Measurements from ENCODE around the gene MSRB2.

MSRB2 gene

DNA sequence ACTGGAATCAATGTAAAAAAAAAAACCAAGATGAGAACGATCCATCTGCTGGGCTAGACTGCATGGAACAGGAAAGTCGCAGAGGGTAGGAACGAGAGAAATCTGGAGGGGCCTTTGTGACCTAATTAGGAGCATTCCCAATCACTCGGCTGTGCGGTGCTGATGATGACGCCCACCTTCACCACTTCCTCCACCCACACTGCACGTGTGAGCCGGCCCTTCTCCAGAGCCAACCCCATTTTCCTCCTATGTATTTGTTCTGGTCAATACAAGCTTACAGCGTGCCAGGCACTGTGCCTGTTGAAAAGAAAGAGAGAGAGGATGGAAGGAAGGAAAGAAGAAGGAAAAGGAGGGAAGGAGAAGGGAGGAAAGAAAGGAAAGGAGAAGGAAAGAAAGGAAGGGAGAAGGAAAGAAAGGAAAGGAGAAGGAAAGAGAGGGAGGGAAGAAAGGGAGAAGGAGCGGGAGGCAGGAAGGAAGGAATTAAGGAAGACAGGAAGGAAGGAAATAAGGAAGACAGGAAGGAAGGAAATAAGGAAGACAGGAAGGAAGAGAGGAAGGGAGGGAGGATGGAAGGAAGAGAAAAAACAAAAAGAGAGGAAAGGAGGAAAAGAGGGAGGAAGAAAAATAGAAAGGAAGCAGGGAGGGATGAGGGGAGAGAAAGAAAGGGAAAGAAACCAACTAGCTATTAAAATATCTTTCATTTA lies 61.2 kb downstream of the MSRB2 start:
- TF ChIP-seq, protein P1, sequence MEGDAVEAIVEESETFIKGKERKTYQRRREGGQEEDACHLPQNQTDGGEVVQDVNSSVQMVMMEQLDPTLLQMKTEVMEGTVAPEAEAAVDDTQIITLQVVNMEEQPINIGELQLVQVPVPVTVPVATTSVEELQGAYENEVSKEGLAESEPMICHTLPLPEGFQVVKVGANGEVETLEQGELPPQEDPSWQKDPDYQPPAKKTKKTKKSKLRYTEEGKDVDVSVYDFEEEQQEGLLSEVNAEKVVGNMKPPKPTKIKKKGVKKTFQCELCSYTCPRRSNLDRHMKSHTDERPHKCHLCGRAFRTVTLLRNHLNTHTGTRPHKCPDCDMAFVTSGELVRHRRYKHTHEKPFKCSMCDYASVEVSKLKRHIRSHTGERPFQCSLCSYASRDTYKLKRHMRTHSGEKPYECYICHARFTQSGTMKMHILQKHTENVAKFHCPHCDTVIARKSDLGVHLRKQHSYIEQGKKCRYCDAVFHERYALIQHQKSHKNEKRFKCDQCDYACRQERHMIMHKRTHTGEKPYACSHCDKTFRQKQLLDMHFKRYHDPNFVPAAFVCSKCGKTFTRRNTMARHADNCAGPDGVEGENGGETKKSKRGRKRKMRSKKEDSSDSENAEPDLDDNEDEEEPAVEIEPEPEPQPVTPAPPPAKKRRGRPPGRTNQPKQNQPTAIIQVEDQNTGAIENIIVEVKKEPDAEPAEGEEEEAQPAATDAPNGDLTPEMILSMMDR (IDR thresholded peaks at IDR 0.05; ENCODE audit: low read depth, low read length, poor library complexity, severe bottlenecking), result no peak
- TF ChIP-seq EZH2phosphoT487 (IDR thresholded peaks at IDR 0.05; ENCODE audit: borderline replicate concordance, low read length), result no peak
- no peaks in the 10 kb centered on the region for H3K79me2 ChIP-seq (ENCODE audit: control insufficient read depth, low read length)

DNA sequence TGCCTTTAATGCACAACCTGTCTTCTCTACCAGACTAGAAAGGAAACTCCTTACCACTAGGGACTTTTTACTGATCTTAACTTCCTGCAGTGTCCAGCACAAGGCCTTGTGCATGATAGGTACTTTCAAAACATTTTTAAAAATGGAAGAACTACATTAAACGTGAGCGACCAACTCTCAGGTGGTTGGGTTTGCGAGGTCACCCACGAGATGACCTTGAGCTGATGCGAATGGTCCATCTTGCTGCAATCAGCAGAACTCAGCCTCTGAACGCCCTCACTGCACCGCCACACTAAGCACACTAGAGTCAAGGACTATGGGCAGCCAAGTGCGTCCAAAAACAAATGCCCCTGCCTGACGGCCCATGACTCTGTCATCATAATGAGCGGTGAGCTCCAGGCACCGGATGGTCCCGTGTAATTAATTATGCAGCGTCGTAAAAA lies 61.9 kb downstream of the MSRB2 start:
- Histone ChIP-seq H3K4me3 (ENCODE audit: low read length) (0 out of 2 replicates have a peak overlapping the region, but pooled peaks have one; percentile 0), H3K79me2 (ENCODE audit: control insufficient read depth, low read length) (no peaks in the 10 kb centered on the region), H3K27ac (ENCODE audit: low read depth, low read length) (no peak overlapping the region), H3K9me3 (ENCODE audit: control insufficient read depth, insufficient read depth, low read length) (no peaks in the 10 kb centered on the region), H3K4me1 (ENCODE audit: control insufficient read depth, low read length) (peaks cover 19% of the 10 kb centered on the region), H3K36me3 (ENCODE audit: control insufficient read depth, low read length) (no peaks in the 10 kb centered on the region), H3K27me3 (ENCODE audit: control insufficient read depth, low read length) (peaks cover 6% of the 10 kb centered on the region), H4K20me1 (ENCODE audit: control insufficient read depth, insufficient read depth, low read depth, low read length) (no peaks in the 10 kb centered on the region), H3F3A (ENCODE audit: control insufficient read depth, insufficient read depth) (no peaks in the 10 kb centered on the region), H3K4me2 (ENCODE audit: low read length) (peak overlapping the region; percentile 59), H3K9me2 (replicated peaks; ENCODE audit: control insufficient read depth, low read length) (no peaks in the 10 kb centered on the region)
- TF ChIP-seq, protein P1 (IDR thresholded peaks at IDR 0.05; ENCODE audit: low read depth, low read length, poor library complexity, severe bottlenecking), result no peak
- TF ChIP-seq EZH2phosphoT487 (IDR thresholded peaks at IDR 0.05; ENCODE audit: borderline replicate concordance, low read length), result no peak

More for the DNA sequence above, 61.2 kb downstream of the MSRB2 start:
- peak overlapping the region; percentile 59; the same call in 1 of the 2 replicates for H3K4me2 ChIP-seq (ENCODE audit: low read length)
- no peak overlapping the region for H3K27ac ChIP-seq (ENCODE audit: low read depth, low read length)
- H3K36me3 ChIP-seq (ENCODE audit: control insufficient read depth, low read length), result no peaks in the 10 kb centered on the region
- H4K20me1 ChIP-seq (ENCODE audit: control insufficient read depth, insufficient read depth, low read depth, low read length), result no peaks in the 10 kb centered on the region
- H3K27me3 ChIP-seq (ENCODE audit: control insufficient read depth, low read length), result peaks cover 6% of the 10 kb centered on the region
- H3F3A ChIP-seq (ENCODE audit: control insufficient read depth, insufficient read depth), result no peaks in the 10 kb centered on the region
- no peaks in the 10 kb centered on the region for H3K9me3 ChIP-seq (ENCODE audit: control insufficient read depth, insufficient read depth, low read length)
- peaks cover 19% of the 10 kb centered on the region for H3K4me1 ChIP-seq (ENCODE audit: control insufficient read depth, low read length)
- H3K9me2 ChIP-seq (replicated peaks; ENCODE audit: control insufficient read depth, low read length), result no peaks in the 10 kb centered on the region
- no peak overlapping the region for H3K4me3 ChIP-seq (ENCODE audit: low read length)

GRCh38 chr10:23157691-23158369 lies 62.5 kb downstream of the MSRB2 start:
- Histone ChIP-seq H3K27me3 (ENCODE audit: control insufficient read depth, low read length) (peaks cover 6% of the 10 kb centered on the region), H3K4me2 (ENCODE audit: low read length) (peak overlapping the region; percentile 59), H3K9me2 (replicated peaks; ENCODE audit: control insufficient read depth, low read length) (no peaks in the 10 kb centered on the region), H4K20me1 (ENCODE audit: control insufficient read depth, insufficient read depth, low read depth, low read length) (no peaks in the 10 kb centered on the region), H3K4me3 (ENCODE audit: low read length) (peak overlapping the region; percentile 47), H3K4me1 (ENCODE audit: control insufficient read depth, low read length) (peaks cover 19% of the 10 kb centered on the region), H3K9me3 (ENCODE audit: control insufficient read depth, insufficient read depth, low read length) (no peaks in the 10 kb centered on the region), H3F3A (ENCODE audit: control insufficient read depth, insufficient read depth) (no peaks in the 10 kb centered on the region), H3K36me3 (ENCODE audit: control insufficient read depth, low read length) (no peaks in the 10 kb centered on the region), H3K79me2 (ENCODE audit: control insufficient read depth, low read length) (no peaks in the 10 kb centered on the region), H3K27ac (ENCODE audit: low read depth, low read length) (no peak overlapping the region)
- TF ChIP-seq, protein P1 (IDR thresholded peaks at IDR 0.05; ENCODE audit: low read depth, low read length, poor library complexity, severe bottlenecking), result no peak
- TF ChIP-seq EZH2phosphoT487 (IDR thresholded peaks at IDR 0.05; ENCODE audit: borderline replicate concordance, low read length), result no peak
